Keratinocyte (primary cell): ENCODE measurements around the gene TSC1.

ENCODE experiments used
- EZH2 ChIP-seq: IDR thresholded peaks from one replicate; pipeline ENCODE4 v1.6.1; 2012; ENCODE audit warnings: inconsistent platforms, mild to moderate bottlenecking, low read length, moderate library complexity
- TF ChIP-seq, protein P1 (sequence below), 3 experiments: IDR thresholded peaks in 1 of 3; conservative IDR thresholded peaks in 1 of 3; optimal IDR thresholded peaks in 1 of 3; 2 replicates in 2 of 3; 3 replicates in 1 of 3; pipeline versions ENCODE3 to v1.5.1; 2011; ENCODE audit warnings: low read length in 3 of 3, mild to moderate bottlenecking in 3 of 3, moderate library complexity in 2 of 3, control low read depth in 1 of 3, inconsistent platforms in 1 of 3; ENCODE audit not compliant: insufficient read depth in 2 of 3; ENCODE audit errors: extremely low read depth in 1 of 3

DNA sequence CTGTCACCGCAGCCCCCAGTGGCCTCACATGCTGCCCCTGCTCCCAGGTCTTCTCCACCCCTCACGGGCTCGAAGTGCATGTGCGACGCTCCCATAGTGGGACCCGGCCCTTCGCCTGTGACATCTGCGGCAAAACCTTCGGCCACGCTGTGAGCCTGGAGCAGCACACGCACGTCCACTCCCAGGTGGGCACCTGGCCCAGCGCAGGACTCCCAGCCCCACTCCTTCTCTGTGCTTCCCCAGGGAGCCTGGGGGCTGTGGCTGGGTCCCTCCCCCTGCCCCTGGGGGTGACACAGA is 44.5 kb upstream of the TSC1 start:
- TF ChIP-seq EZH2 = no peak
- TF ChIP-seq, protein P1, sequence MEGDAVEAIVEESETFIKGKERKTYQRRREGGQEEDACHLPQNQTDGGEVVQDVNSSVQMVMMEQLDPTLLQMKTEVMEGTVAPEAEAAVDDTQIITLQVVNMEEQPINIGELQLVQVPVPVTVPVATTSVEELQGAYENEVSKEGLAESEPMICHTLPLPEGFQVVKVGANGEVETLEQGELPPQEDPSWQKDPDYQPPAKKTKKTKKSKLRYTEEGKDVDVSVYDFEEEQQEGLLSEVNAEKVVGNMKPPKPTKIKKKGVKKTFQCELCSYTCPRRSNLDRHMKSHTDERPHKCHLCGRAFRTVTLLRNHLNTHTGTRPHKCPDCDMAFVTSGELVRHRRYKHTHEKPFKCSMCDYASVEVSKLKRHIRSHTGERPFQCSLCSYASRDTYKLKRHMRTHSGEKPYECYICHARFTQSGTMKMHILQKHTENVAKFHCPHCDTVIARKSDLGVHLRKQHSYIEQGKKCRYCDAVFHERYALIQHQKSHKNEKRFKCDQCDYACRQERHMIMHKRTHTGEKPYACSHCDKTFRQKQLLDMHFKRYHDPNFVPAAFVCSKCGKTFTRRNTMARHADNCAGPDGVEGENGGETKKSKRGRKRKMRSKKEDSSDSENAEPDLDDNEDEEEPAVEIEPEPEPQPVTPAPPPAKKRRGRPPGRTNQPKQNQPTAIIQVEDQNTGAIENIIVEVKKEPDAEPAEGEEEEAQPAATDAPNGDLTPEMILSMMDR (optimal IDR thresholded peaks at IDR 0.05 in 1 of 3, IDR thresholded peaks at IDR 0.05 in 1 of 3, conservative IDR thresholded peaks at IDR 0.05 in 1 of 3; ENCODE audit: extremely low read depth in 1 of 3, insufficient read depth in 2 of 3, low read length in 3 of 3) = no peak
